ENCODE results near the gene DENND2D. TPM values are rescaled to one million over a fixed set of nuclear protein-coding genes. Genes with fewer than 3 reads are reported as not detected.

DENND2D gene
- total RNA-seq, 1 experiment from 2014 or later, result not detected

- H3K4me3 ChIP-seq, result no peak overlapping the region
- no peaks in the 10 kb centered on the region for H3K27me3 ChIP-seq
Observed at GRCh38 chr1:111214884-111215283, 14.4 kb upstream of the DENND2D start.

GRCh38 chr1:111214074-111214801 is 13.8 kb upstream of the DENND2D start:
- Histone ChIP-seq H3K9me3 (replicated peaks) (no peaks in the 10 kb centered on the region), H3K27me3 (0 out of 2 replicates have a peak, but pooled peaks cover 4% of the 10 kb centered on the region), H3K4me3 (no peak overlapping the region), H3K4me1 (no peaks in the 10 kb centered on the region), H3K36me3 (no peaks in the 10 kb centered on the region), H3K27ac (no peak overlapping the region)
- no peak for DNase-seq

More at GRCh38 chr1:111214884-111215283, 14.4 kb upstream of the DENND2D start:
- no peak for DNase-seq
- H3K4me1 ChIP-seq, result no peaks in the 10 kb centered on the region
- no peaks in the 10 kb centered on the region for H3K36me3 ChIP-seq
- no peaks in the 10 kb centered on the region for H3K9me3 ChIP-seq (replicated peaks)
- H3K27ac ChIP-seq, result no peak overlapping the region

GRCh38 chr1:111213412-111213811 is 13.0 kb upstream of the DENND2D start:
- DNase-seq, result no peak

GRCh38 chr1:111212634-111213335 is 12.3 kb upstream of the DENND2D start:
- no peak overlapping the region for H3K27ac ChIP-seq
- 0 out of 2 replicates have a peak, but pooled peaks cover 7% of the 10 kb centered on the region for H3K27me3 ChIP-seq
- no peak overlapping the region for H3K4me3 ChIP-seq
- no peaks in the 10 kb centered on the region for H3K36me3 ChIP-seq
- H3K9me3 ChIP-seq (replicated peaks), result no peaks in the 10 kb centered on the region
- no peak for DNase-seq
- H3K4me1 ChIP-seq, result no peaks in the 10 kb centered on the region

More at GRCh38 chr1:111213412-111213811, 13.0 kb upstream of the DENND2D start:
- Histone ChIP-seq H3K9me3 (replicated peaks) (no peaks in the 10 kb centered on the region), H3K27me3 (0 out of 2 replicates have a peak, but pooled peaks cover 7% of the 10 kb centered on the region), H3K36me3 (no peaks in the 10 kb centered on the region), H3K4me1 (no peaks in the 10 kb centered on the region), H3K4me3 (no peak overlapping the region), H3K27ac (no peak overlapping the region)

GRCh38 chr1:111211921-111212320 is 11.5 kb upstream of the DENND2D start:
- H3K27me3 ChIP-seq, result 0 out of 2 replicates have a peak, but pooled peaks cover 7% of the 10 kb centered on the region
- H3K9me3 ChIP-seq (replicated peaks), result no peaks in the 10 kb centered on the region
- H3K27ac ChIP-seq, result no peak overlapping the region
- H3K4me3 ChIP-seq, result no peak overlapping the region
- H3K4me1 ChIP-seq, result no peaks in the 10 kb centered on the region
- H3K36me3 ChIP-seq, result no peaks in the 10 kb centered on the region
- no peak for DNase-seq

- DNase-seq, result no peak
- Histone ChIP-seq H3K27ac (no peak overlapping the region), H3K9me3 (replicated peaks) (no peaks in the 10 kb centered on the region), H3K36me3 (no peaks in the 10 kb centered on the region), H3K4me1 (no peaks in the 10 kb centered on the region), H3K27me3 (0 out of 2 replicates have a peak, but pooled peaks cover 7% of the 10 kb centered on the region), H3K4me3 (no peak overlapping the region)
Observed at GRCh38 chr1:111209622-111210021, 9.2 kb upstream of the DENND2D start.

- no peaks in the 10 kb centered on the region for H3K4me1 ChIP-seq
- no peak for DNase-seq
- H3K9me3 ChIP-seq (replicated peaks), result no peaks in the 10 kb centered on the region
- no peak overlapping the region for H3K4me3 ChIP-seq
- H3K27me3 ChIP-seq, result 0 out of 2 replicates have a peak, but pooled peaks cover 7% of the 10 kb centered on the region
- H3K27ac ChIP-seq, result no peak overlapping the region
- no peaks in the 10 kb centered on the region for H3K36me3 ChIP-seq
Observed at GRCh38 chr1:111208921-111209320, 8.5 kb upstream of the DENND2D start.

GRCh38 chr1:111205714-111206050 is 5.2 kb upstream of the DENND2D start:
- no peaks in the 10 kb centered on the region for H3K36me3 ChIP-seq
- H3K4me3 ChIP-seq, result no peak overlapping the region
- peaks cover 4% of the 10 kb centered on the region; the same call in 1 of the 2 replicates for H3K4me1 ChIP-seq
- H3K9me3 ChIP-seq (replicated peaks), result no peaks in the 10 kb centered on the region
- H3K27me3 ChIP-seq, result 0 out of 2 replicates have a peak, but pooled peaks cover 7% of the 10 kb centered on the region
- no peak overlapping the region for H3K27ac ChIP-seq
- DNase-seq, result no peak

- Histone ChIP-seq H3K27ac (no peak overlapping the region), H3K4me1 (peaks cover 4% of the 10 kb centered on the region; the same call in 1 of the 2 replicates), H3K9me3 (replicated peaks) (no peaks in the 10 kb centered on the region), H3K4me3 (no peak overlapping the region), H3K27me3 (0 out of 2 replicates have a peak, but pooled peaks cover 7% of the 10 kb centered on the region), H3K36me3 (no peaks in the 10 kb centered on the region)
- no peak for DNase-seq
Observed at GRCh38 chr1:111204983-111205713, 4.7 kb upstream of the DENND2D start.

- 0 out of 2 replicates have a peak, but pooled peaks cover 5% of the 10 kb centered on the region for H3K27me3 ChIP-seq
- peaks cover 4% of the 10 kb centered on the region; the same call in 1 of the 2 replicates for H3K4me1 ChIP-seq
- no peaks in the 10 kb centered on the region for H3K9me3 ChIP-seq (replicated peaks)
- H3K4me3 ChIP-seq, result no peak overlapping the region
- H3K27ac ChIP-seq, result no peak overlapping the region
- no peaks in the 10 kb centered on the region for H3K36me3 ChIP-seq
- no peak for DNase-seq
Observed at GRCh38 chr1:111204201-111204982, 3.9 kb upstream of the DENND2D start.

GRCh38 chr1:111203681-111204200 is 3.3 kb upstream of the DENND2D start:
- Histone ChIP-seq H3K36me3 (no peaks in the 10 kb centered on the region), H3K4me1 (peaks cover 4% of the 10 kb centered on the region; the same call in 1 of the 2 replicates), H3K4me3 (no peak overlapping the region), H3K27ac (no peak overlapping the region), H3K9me3 (replicated peaks) (no peaks in the 10 kb centered on the region), H3K27me3 (no peaks in the 10 kb centered on the region)
- DNase-seq, result no peak

- peaks cover 4% of the 10 kb centered on the region; the same call in 1 of the 2 replicates for H3K4me1 ChIP-seq
- H3K27me3 ChIP-seq, result no peaks in the 10 kb centered on the region
- no peak for DNase-seq
- no peaks in the 10 kb centered on the region for H3K36me3 ChIP-seq
- H3K27ac ChIP-seq, result no peak overlapping the region
- H3K9me3 ChIP-seq (replicated peaks), result no peaks in the 10 kb centered on the region
- no peak overlapping the region for H3K4me3 ChIP-seq
Observed at GRCh38 chr1:111202707-111203623, 2.5 kb upstream of the DENND2D start.

- Histone ChIP-seq H3K27ac (no peak overlapping the region), H3K27me3 (no peaks in the 10 kb centered on the region), H3K4me1 (peaks cover 4% of the 10 kb centered on the region; the same call in 1 of the 2 replicates), H3K4me3 (no peak overlapping the region), H3K9me3 (replicated peaks) (no peaks in the 10 kb centered on the region), H3K36me3 (no peaks in the 10 kb centered on the region)
- DNase-seq, result no peak
Observed at GRCh38 chr1:111202366-111202706, 1.9 kb upstream of the DENND2D start.
